CD4-positive, alpha-beta T cell (primary cell): Measurements from ENCODE around the gene CCL8. TPM values are rescaled to one million over a fixed set of nuclear protein-coding genes. Genes with fewer than 3 reads are reported as not detected.

Experiments
- ATAC-seq: fragments of 200-7000 bp; cut with Tn5 transposase; one replicate; pipeline ENCODE4 v1.10.0; 2022; ENCODE audit warnings: mild to moderate bottlenecking; ENCODE audit not compliant: poor library complexity
- CTCF ChIA-PET: fragments of 350-600 bp; sonication (Branson Sonifier 250); formaldehyde crosslinking; loops from one replicate; lab custom pipeline; 2021; ENCODE audit warnings: antibody characterized with exemption, inconsistent platforms; lab: Charles Lee
- POLR2A ChIA-PET: fragments of 350-600 bp; sonication (Branson Sonifier 250); formaldehyde crosslinking; loops from one replicate; lab custom pipeline; 2021; ENCODE audit warnings: antibody characterized with exemption, inconsistent platforms; lab: Charles Lee
- DNase-seq, 14 experiments: peaks; one replicate each; pipeline ENCODE4 v3.0.0-alpha.2; 2013 to 2020; ENCODE audit warnings: mixed read lengths in 2 of 14
- H3K27ac ChIP-seq, 2 donors: one replicate each; pipeline versions ENCODE4 v1.5.1 to v1.7.0; 2013; ENCODE audit warnings: low read length in 2 of 2, low read depth in 1 of 2, mild to moderate bottlenecking in 1 of 2
- H3K27me3 ChIP-seq, 2 experiments: 1 replicate in 1 of 2; 2 replicates in 1 of 2; pipeline versions ENCODE4 v1.6.1 to v1.7.0; 2013; ENCODE audit warnings: low read length in 2 of 2, control low read depth in 1 of 2, mild to moderate bottlenecking in 1 of 2, moderate library complexity in 1 of 2; ENCODE audit not compliant: insufficient read depth in 2 of 2, control insufficient read depth in 1 of 2
- H3K36me3 ChIP-seq: one replicate; pipeline ENCODE4 v1.6.1; 2013; ENCODE audit warnings: low read length, control low read depth; ENCODE audit not compliant: insufficient read depth
- H3K4me1 ChIP-seq: one replicate; pipeline ENCODE4 v1.6.1; 2013; ENCODE audit warnings: low read length, control low read depth; ENCODE audit not compliant: insufficient read depth
- H3K4me3 ChIP-seq: one replicate; pipeline ENCODE4 v1.5.1; 2013; ENCODE audit warnings: mild to moderate bottlenecking, low read length, moderate library complexity
- H3K9me3 ChIP-seq, 2 experiments: 1 replicate in 1 of 2; 2 replicates in 1 of 2; pipeline versions ENCODE4 v1.6.1 to v1.7.0; 2013; ENCODE audit warnings: low read length in 2 of 2, mild to moderate bottlenecking in 2 of 2, control low read depth in 1 of 2, moderate library complexity in 1 of 2; ENCODE audit not compliant: control insufficient read depth in 1 of 2, insufficient read depth in 1 of 2
- H3K27ac Mint-ChIP-seq: one replicate; pipeline ENCODE4 v1.8.0; 2020; ENCODE audit warnings: mixed read lengths
- H3K27me3 Mint-ChIP-seq: one replicate; pipeline ENCODE4 v1.8.0; 2021; ENCODE audit warnings: mixed read lengths
- H3K36me3 Mint-ChIP-seq: one replicate; pipeline ENCODE4 v1.8.0; 2021; ENCODE audit warnings: low read depth, mixed read lengths
- H3K4me1 Mint-ChIP-seq: one replicate; pipeline ENCODE4 v1.8.0; 2021; ENCODE audit warnings: low read depth, mixed read lengths
- H3K4me3 Mint-ChIP-seq: one replicate; pipeline ENCODE4 v1.8.0; 2020; ENCODE audit warnings: mild to moderate bottlenecking, mixed read lengths
- H3K9me3 Mint-ChIP-seq: one replicate; pipeline ENCODE4 v1.8.0; 2020; ENCODE audit warnings: mixed read lengths
- intact Hi-C, 2 experiments: fragments of 100-400 bp; cut with DNase I in 1 of 2; cut with micrococcal nuclease in 1 of 2; formaldehyde crosslinking; loops; one replicate each; pipeline versions ENCODE4 v1.15.1 to v1.9.0; 2023 to 2025; cut with DNase I, micrococcal nuclease
- total RNA-seq, 174 experiments: library from RNA in 2 of 174; stranded (reverse) in 2 of 174; gene quantifications; one replicate each; pipeline ENCODE4 v1.2.3 and lab custom pipeline; 2021 to 2026
- TF ChIP-seq, protein P1 (sequence below): fragments of 200-600 bp; IDR thresholded peaks from one replicate; pipeline ENCODE4 v1.8.0; 2022; ENCODE audit warnings: antibody characterized with exemption, mild to moderate bottlenecking

The CCL8 gene
- total RNA-seq, 2 experiments from 2014 or later: not detected

DNA sequence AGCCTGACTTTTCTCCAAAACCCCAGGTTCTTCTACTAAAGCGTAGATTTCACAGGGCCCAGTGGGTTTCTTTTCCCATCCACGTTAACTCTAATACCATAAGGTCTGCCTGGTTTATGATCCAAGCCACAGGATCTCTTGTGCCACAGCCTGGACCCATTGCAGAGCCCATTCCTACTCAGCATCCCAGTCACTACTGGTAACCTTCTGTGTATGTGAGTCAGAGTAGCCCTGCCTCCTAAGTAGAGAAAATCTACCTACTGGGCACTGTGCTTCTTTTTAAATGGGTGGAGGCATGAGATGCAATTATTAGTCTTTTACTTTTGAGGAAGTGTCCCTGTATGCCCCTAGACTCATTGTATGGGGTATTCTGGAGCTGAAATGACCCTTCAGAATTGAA is 20.2 kb upstream of the CCL8 start:
- TF ChIP-seq, protein P1, sequence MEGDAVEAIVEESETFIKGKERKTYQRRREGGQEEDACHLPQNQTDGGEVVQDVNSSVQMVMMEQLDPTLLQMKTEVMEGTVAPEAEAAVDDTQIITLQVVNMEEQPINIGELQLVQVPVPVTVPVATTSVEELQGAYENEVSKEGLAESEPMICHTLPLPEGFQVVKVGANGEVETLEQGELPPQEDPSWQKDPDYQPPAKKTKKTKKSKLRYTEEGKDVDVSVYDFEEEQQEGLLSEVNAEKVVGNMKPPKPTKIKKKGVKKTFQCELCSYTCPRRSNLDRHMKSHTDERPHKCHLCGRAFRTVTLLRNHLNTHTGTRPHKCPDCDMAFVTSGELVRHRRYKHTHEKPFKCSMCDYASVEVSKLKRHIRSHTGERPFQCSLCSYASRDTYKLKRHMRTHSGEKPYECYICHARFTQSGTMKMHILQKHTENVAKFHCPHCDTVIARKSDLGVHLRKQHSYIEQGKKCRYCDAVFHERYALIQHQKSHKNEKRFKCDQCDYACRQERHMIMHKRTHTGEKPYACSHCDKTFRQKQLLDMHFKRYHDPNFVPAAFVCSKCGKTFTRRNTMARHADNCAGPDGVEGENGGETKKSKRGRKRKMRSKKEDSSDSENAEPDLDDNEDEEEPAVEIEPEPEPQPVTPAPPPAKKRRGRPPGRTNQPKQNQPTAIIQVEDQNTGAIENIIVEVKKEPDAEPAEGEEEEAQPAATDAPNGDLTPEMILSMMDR: no peak
- intact Hi-C loops: no loop called here
- H3K9me3 ChIP-seq: no peaks in the 10 kb centered on the region
- no peaks in the 10 kb centered on the region for H3K36me3 ChIP-seq
- H3K4me3 Mint-ChIP-seq: no peak overlapping the region
- no peak for DNase-seq
- H3K4me1 ChIP-seq: no peaks in the 10 kb centered on the region
- H3K36me3 Mint-ChIP-seq: no peaks in the 10 kb centered on the region
- no peak overlapping the region for H3K27ac Mint-ChIP-seq
- no peak overlapping the region for H3K27ac ChIP-seq
- ATAC-seq: no peak
- H3K27me3 ChIP-seq: peaks cover 7 to 8% of the 10 kb centered on the region in 2 experiments
- no peaks in the 10 kb centered on the region for H3K4me1 Mint-ChIP-seq
- H3K27me3 Mint-ChIP-seq: peaks cover 42% of the 10 kb centered on the region
- no peaks in the 10 kb centered on the region for H3K9me3 Mint-ChIP-seq
- ChIA-PET CTCF (no interaction called here), POLR2A (no interaction called here)
- no peak overlapping the region for H3K4me3 ChIP-seq

DNA sequence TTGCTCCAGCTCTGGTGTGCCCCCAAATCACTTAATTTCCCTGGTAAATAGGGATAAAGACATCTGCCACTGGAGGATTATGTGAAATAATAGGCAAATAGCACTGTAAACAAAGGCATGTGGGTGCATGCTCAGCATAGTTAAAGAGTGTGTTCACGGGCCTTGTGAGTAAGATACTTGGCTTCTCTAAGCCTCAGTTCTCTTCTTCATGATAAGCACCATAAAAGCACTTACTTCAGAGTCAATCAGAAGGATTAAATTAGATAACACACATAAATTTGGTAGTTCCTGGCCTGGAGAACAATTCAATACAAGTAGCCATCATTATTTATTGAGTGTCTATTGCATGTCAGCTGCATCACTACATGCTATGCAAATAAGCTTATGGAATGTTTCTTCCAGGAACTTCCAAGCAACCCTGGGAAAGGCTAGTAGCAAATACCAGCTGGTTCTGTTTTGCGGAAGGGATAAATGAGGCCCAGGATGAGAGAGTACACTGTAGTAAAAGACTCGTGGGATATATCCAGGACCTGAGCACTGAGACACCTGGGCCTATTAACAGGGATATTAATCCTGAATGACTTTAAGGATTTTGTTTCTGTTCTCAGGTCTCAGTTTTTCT is 19.2 kb upstream of the CCL8 start:
- H3K9me3 Mint-ChIP-seq: no peaks in the 10 kb centered on the region
- no peaks in the 10 kb centered on the region for H3K9me3 ChIP-seq
- ChIA-PET CTCF (no interaction called here), POLR2A (no interaction called here)
- ATAC-seq (no peak), DNase-seq (no peak)
- H3K27ac ChIP-seq: no peak overlapping the region
- H3K27ac Mint-ChIP-seq: no peak overlapping the region
- intact Hi-C loops: no loop called here
- TF ChIP-seq, protein P1: no peak
- no peak overlapping the region for H3K4me3 Mint-ChIP-seq
- H3K27me3 Mint-ChIP-seq: peaks cover 42% of the 10 kb centered on the region
- H3K4me1 ChIP-seq: no peaks in the 10 kb centered on the region
- no peaks in the 10 kb centered on the region for H3K4me1 Mint-ChIP-seq
- H3K36me3 ChIP-seq: no peaks in the 10 kb centered on the region
- peaks cover 7 to 8% of the 10 kb centered on the region in 2 experiments for H3K27me3 ChIP-seq
- no peak overlapping the region for H3K4me3 ChIP-seq
- H3K36me3 Mint-ChIP-seq: no peaks in the 10 kb centered on the region

DNA sequence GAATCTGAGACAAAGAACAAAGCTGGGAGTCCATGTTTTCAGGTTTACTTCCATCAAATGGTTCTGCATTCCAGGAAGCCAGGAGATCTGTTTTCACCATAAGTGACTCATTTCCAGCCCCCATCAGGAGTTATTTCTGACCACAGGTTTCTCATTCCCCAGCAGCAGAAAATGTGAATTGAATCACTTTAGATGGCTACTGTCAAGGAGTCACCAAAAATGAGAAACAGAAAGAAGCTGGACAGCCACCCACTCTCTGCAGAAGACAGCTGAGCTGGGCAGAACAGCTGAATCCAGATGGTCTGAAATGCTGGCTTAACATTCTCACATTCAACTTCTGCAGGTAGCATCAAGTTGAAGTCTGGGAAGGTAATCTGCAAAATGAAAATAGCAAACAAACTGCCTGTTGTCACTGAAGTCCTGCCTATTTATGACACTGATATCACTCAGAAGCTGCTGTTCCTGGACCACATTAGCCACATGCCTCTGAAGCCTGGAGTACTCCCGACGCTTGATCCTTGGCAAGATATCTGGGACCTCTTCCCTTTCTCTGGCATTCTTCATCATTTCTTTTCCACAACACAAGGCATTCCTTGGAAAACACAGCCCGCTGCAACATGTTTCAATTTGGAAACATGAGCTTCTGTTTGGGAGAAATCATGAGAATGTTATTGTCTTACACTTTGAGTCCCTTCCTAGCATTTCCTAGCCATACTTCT is 18.4 kb upstream of the CCL8 start:
- no peaks in the 10 kb centered on the region for H3K9me3 ChIP-seq
- no peak overlapping the region for H3K4me3 ChIP-seq
- POLR2A ChIA-PET: no interaction called here
- DNase-seq (no peak), ATAC-seq (no peak)
- intact Hi-C loops: no loop called here
- no peaks in the 10 kb centered on the region for H3K36me3 ChIP-seq
- Mint-ChIP-seq H3K4me3 (no peak overlapping the region), H3K36me3 (no peaks in the 10 kb centered on the region), H3K9me3 (no peaks in the 10 kb centered on the region), H3K4me1 (no peaks in the 10 kb centered on the region), H3K27me3 (peaks cover 42% of the 10 kb centered on the region), H3K27ac (no peak overlapping the region)
- no peaks in the 10 kb centered on the region for H3K4me1 ChIP-seq
- no peak overlapping the region for H3K27ac ChIP-seq
- peaks cover 7 to 8% of the 10 kb centered on the region in 2 experiments for H3K27me3 ChIP-seq
- CTCF ChIA-PET: no interaction called here
- TF ChIP-seq, protein P1: no peak
